IPS-11a (cell line): ENCODE measurements around the gene PCBP3.
"Not testable (repeated sequence)": the region's sequence is repeated elsewhere in the genome, so short reads cannot be mapped to it uniquely, and the experiment has no call there.

ENCODE experiments used
- H3K4me3 ChIP-seq: one replicate; pipeline ENCODE4 v1.5.1; 2013; ENCODE audit warnings: low read depth, low read length, control low read depth

PCBP3 gene

GRCh38 chr21:45802956-45803617 lies 159.6 kb downstream of the PCBP3 start:
- H3K4me3 ChIP-seq: no peak overlapping the region

- no peak overlapping the region for H3K4me3 ChIP-seq
These were observed 160.3 kb downstream of the PCBP3 start for GRCh38 chr21:45803618-45804340.

- no peak overlapping the region for H3K4me3 ChIP-seq
These were observed 161.3 kb downstream of the PCBP3 start for GRCh38 chr21:45804809-45805313.

- H3K4me3 ChIP-seq: no peak overlapping the region
These were observed 161.8 kb downstream of the PCBP3 start for GRCh38 chr21:45805321-45805720.

GRCh38 chr21:45806042-45806441 lies 162.5 kb downstream of the PCBP3 start:
- H3K4me3 ChIP-seq: no peak overlapping the region

GRCh38 chr21:45808663-45809062 lies 165.1 kb downstream of the PCBP3 start:
- H3K4me3 ChIP-seq: not testable (repeated sequence)

- H3K4me3 ChIP-seq: no peak overlapping the region
These were observed 165.9 kb downstream of the PCBP3 start for GRCh38 chr21:45809421-45809820.

- H3K4me3 ChIP-seq: no peak overlapping the region
These were observed 167.6 kb downstream of the PCBP3 start for GRCh38 chr21:45811136-45811535.

- not testable (repeated sequence) for H3K4me3 ChIP-seq
These were observed 170.8 kb downstream of the PCBP3 start for GRCh38 chr21:45814210-45814940.

- not testable (repeated sequence) for H3K4me3 ChIP-seq
These were observed 172.3 kb downstream of the PCBP3 start for GRCh38 chr21:45815781-45816180.

- no peak overlapping the region for H3K4me3 ChIP-seq
These were observed 173.3 kb downstream of the PCBP3 start for GRCh38 chr21:45816794-45817193.

GRCh38 chr21:45817345-45817744 lies 173.8 kb downstream of the PCBP3 start:
- no peak overlapping the region for H3K4me3 ChIP-seq

- H3K4me3 ChIP-seq: no peak overlapping the region
These were observed 174.9 kb downstream of the PCBP3 start for GRCh38 chr21:45818276-45818903.

- H3K4me3 ChIP-seq: no peak overlapping the region
These were observed 175.4 kb downstream of the PCBP3 start for GRCh38 chr21:45818904-45819285.

- H3K4me3 ChIP-seq: no peak overlapping the region
These were observed 176.1 kb downstream of the PCBP3 start for GRCh38 chr21:45819478-45820170.

- no peak overlapping the region for H3K4me3 ChIP-seq
These were observed 176.9 kb downstream of the PCBP3 start for GRCh38 chr21:45820171-45821091.

GRCh38 chr21:45821315-45821962 lies 177.9 kb downstream of the PCBP3 start:
- H3K4me3 ChIP-seq: no peak overlapping the region

- H3K4me3 ChIP-seq: no peak overlapping the region
These were observed 178.5 kb downstream of the PCBP3 start for GRCh38 chr21:45821998-45822397.

GRCh38 chr21:45822429-45823099 lies 179.0 kb downstream of the PCBP3 start:
- H3K4me3 ChIP-seq: no peak overlapping the region
